ENCODE data around the gene SLC7A14. TPM values are rescaled to one million over a fixed set of nuclear protein-coding genes. Genes with fewer than 3 reads are reported as not detected.

Gene SLC7A14
- total and polyA plus RNA-seq, 2 donors (not counting 3 experiments of a cell fraction or from before 2014, with no cell fraction given): 0.07 to 0.57 TPM

DNA sequence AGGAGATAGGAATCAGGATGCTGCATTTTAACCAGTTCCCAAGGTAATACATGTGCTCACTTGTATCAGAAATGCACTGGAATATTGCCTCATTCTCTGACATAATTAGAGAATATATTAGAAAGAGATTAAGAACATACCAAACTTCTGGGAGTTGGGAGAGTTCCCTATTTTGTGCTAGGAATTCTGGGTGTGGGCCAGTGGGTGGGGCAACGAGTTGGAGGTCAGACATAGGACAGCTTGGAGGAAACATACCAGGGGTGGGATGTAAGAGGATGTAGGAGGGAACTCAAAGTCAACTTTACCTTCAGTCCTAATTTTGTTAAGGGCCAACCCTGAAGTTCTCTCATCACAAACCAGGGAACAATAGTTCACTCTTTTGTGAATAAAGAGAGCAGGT, 83.6 kb downstream of the SLC7A14 start:
- Histone ChIP-seq H3K27me3 (ENCODE audit: control insufficient read depth in 2 of 2, insufficient read depth in 2 of 2, low read length in 2 of 2) (no peaks in the 10 kb centered on the region), H3K9me3 (replicated peaks; ENCODE audit: control insufficient read depth, insufficient read depth, low read length) (no peaks in the 10 kb centered on the region), H3K4me3 (replicated peaks in 1 of 3; ENCODE audit: insufficient read depth in 1 of 3, low read depth in 1 of 3, low read length in 3 of 3) (no peak overlapping the region), H3K4me2 (ENCODE audit: insufficient read depth, low read length) (no peak overlapping the region), H3K27ac (ENCODE audit: insufficient read depth, low read depth, low read length) (no peak overlapping the region), H2AFZ (ENCODE audit: low read depth, low read length) (no peak overlapping the region), H3K9ac (replicated peaks; ENCODE audit: extremely low read depth, insufficient read depth, low read length) (no peak overlapping the region), H3K36me3 (ENCODE audit: control insufficient read depth in 2 of 2, extremely low read depth in 1 of 2, insufficient read depth in 2 of 2, low read length in 2 of 2) (no peaks in the 10 kb centered on the region), H4K20me1 (replicated peaks; ENCODE audit: control insufficient read depth, extremely low read depth, insufficient read depth, low read length) (no peaks in the 10 kb centered on the region), H3K4me1 (ENCODE audit: control insufficient read depth, extremely low read depth, insufficient read depth, low read length) (peaks cover 4% of the 10 kb centered on the region), H3K79me2 (ENCODE audit: control insufficient read depth, insufficient read depth, low read length) (no peaks in the 10 kb centered on the region), H3K9me1 (replicated peaks; ENCODE audit: control insufficient read depth, extremely low read depth, insufficient read depth, low read length) (no peaks in the 10 kb centered on the region)
- BruUV-seq (replicated peaks): no TSS peak
- DNase-seq (ENCODE audit: low read depth, low spot score): no peak
- CTCF ChIA-PET: interaction anchor here (1.4 kb wide), 1 partner anchor 9 kb away, joined by 3 read pairs; no protein-coding TSS in a partner anchor
- dilution Hi-C loops (cut with MboI; ENCODE audit: extremely low pct_ligation_motif_present, low sequenced_read_pairs) (no loop called here), intact Hi-C loops (cut with micrococcal nuclease) (loop anchor here (5.0 kb wide), 1 partner anchor 310 kb away; no protein-coding TSS in a partner anchor)
- POLR2A ChIA-PET: no interaction called here
- no peak for FAIRE-seq
- TF ChIP-seq MYC (IDR thresholded peaks at IDR 0.05; ENCODE audit: low read depth, low read length) (no peak), POLR2A (IDR thresholded peaks at IDR 0.05; ENCODE audit: low read depth, low read length) (no peak), FOS (IDR thresholded peaks at IDR 0.05; ENCODE audit: borderline replicate concordance, insufficient read depth, low read length) (no peak), POLR2AphosphoS5 (IDR thresholded peaks at IDR 0.05; ENCODE audit: insufficient read depth, low read depth, low read length) (no peak), GATA2 (IDR thresholded peaks at IDR 0.05; ENCODE audit: insufficient read depth, insufficient read length, low read depth, low read length) (no peak), CTCF (IDR thresholded peaks at IDR 0.05; ENCODE audit: extremely low read depth in 1 of 2, insufficient read depth in 1 of 2, low read depth in 1 of 2, low read length in 2 of 2) (no peak), EZH2 (IDR thresholded peaks at IDR 0.05; ENCODE audit: borderline replicate concordance, low read depth, low read length, severe bottlenecking) (no peak), JUN (IDR thresholded peaks at IDR 0.05; ENCODE audit: borderline replicate concordance, insufficient read depth, insufficient read length, low read depth) (no peak)
- TF ChIP-seq, protein P1, sequence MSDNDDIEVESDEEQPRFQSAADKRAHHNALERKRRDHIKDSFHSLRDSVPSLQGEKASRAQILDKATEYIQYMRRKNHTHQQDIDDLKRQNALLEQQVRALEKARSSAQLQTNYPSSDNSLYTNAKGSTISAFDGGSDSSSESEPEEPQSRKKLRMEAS (IDR thresholded peaks at IDR 0.05; ENCODE audit: insufficient read depth, insufficient read length): no peak
